GM23338 (cell line): ENCODE data around the gene BTN1A1. TPM values are rescaled to one million over a fixed set of nuclear protein-coding genes. Genes with fewer than 3 reads are reported as not detected.
"Not testable (repeated sequence)": the region's sequence is repeated elsewhere in the genome, so short reads cannot be mapped to it uniquely, and the experiment has no call there.

ENCODE experiments used
- ATAC-seq: fragments of 200-7000 bp; cut with Tn5 transposase; 3 replicates; pipeline ENCODE4 v1.9.1; 2020
- DNase-seq: peaks from one replicate; pipeline ENCODE4 v3.0.0-alpha.2; 2015; ENCODE audit warnings: low spot score
- H2AFZ ChIP-seq: fragments of 200-600 bp; sonication (generic); 2 replicates; pipeline ENCODE4 v1.8.0; 2016; ENCODE audit warnings: antibody characterized with exemption, mild to moderate bottlenecking, moderate library complexity
- H3F3A ChIP-seq: fragments of 200-600 bp; sonication (generic); replicated peaks from 2 replicates; pipeline ENCODE4 v1.8.0; 2017; ENCODE audit warnings: antibody characterized with exemption, mixed run types, low read depth
- H3K27ac ChIP-seq: fragments of 200-600 bp; sonication (generic); 2 replicates; pipeline ENCODE4 v1.6.1; 2016; ENCODE audit warnings: low read depth
- H3K27me3 ChIP-seq: fragments of 200-600 bp; sonication (generic); 2 replicates; pipeline ENCODE4 v1.8.0; 2016; ENCODE audit warnings: mild to moderate bottlenecking, mixed run types, moderate library complexity; ENCODE audit not compliant: insufficient read depth
- H3K36me3 ChIP-seq: fragments of 200-600 bp; sonication (generic); 2 replicates; pipeline ENCODE4 v1.8.0; 2016; ENCODE audit warnings: mild to moderate bottlenecking; ENCODE audit not compliant: insufficient read depth
- H3K4me1 ChIP-seq: fragments of 200-600 bp; sonication (generic); 2 replicates; pipeline ENCODE4 v1.8.0; 2016; ENCODE audit warnings: mild to moderate bottlenecking, moderate library complexity; ENCODE audit not compliant: insufficient read depth
- H3K4me2 ChIP-seq: fragments of 200-600 bp; sonication (generic); 2 replicates; pipeline ENCODE4 v1.7.1; 2017; ENCODE audit warnings: mixed run types
- H3K4me3 ChIP-seq: fragments of 200-600 bp; sonication (generic); 2 replicates; pipeline ENCODE4 v1.6.1; 2016; ENCODE audit warnings: mixed run types
- H3K79me2 ChIP-seq: fragments of 200-600 bp; sonication (generic); replicated peaks from 2 replicates; pipeline ENCODE4 v1.8.0; 2017; ENCODE audit warnings: mild to moderate bottlenecking; ENCODE audit not compliant: insufficient read depth
- H3K9me2 ChIP-seq: fragments of 200-600 bp; sonication (generic); 2 replicates; pipeline ENCODE4 v1.8.0; 2017; ENCODE audit not compliant: insufficient read depth
- H4K20me1 ChIP-seq: fragments of 200-600 bp; sonication (generic); replicated peaks from 2 replicates; pipeline ENCODE4 v1.8.0; 2017; ENCODE audit warnings: mild to moderate bottlenecking; ENCODE audit not compliant: insufficient read depth
- H3K27ac Mint-ChIP-seq: 2 replicates; pipeline ENCODE4 v1.8.0; 2020; ENCODE audit warnings: inconsistent platforms, mild to moderate bottlenecking, moderate library complexity, mixed read lengths
- H3K27me3 Mint-ChIP-seq: 3 replicates; pipeline ENCODE4 v1.8.0; 2022; ENCODE audit warnings: low read depth, mild to moderate bottlenecking, moderate library complexity, mixed read lengths, inconsistent platforms; ENCODE audit not compliant: insufficient read depth, poor library complexity
- H3K36me3 Mint-ChIP-seq: 3 replicates; pipeline ENCODE4 v1.8.0; 2021; ENCODE audit warnings: low read depth, mild to moderate bottlenecking, inconsistent platforms, moderate library complexity, mixed read lengths
- H3K4me1 Mint-ChIP-seq: 3 replicates; pipeline ENCODE4 v1.8.0; 2020; ENCODE audit warnings: mild to moderate bottlenecking, inconsistent platforms, mixed read lengths
- H3K4me3 Mint-ChIP-seq: 3 replicates; pipeline ENCODE4 v1.8.0; 2021; ENCODE audit warnings: moderate library complexity, mild to moderate bottlenecking, inconsistent platforms, mixed read lengths
- H3K9me3 Mint-ChIP-seq: 3 replicates; pipeline ENCODE4 v1.8.0; 2020; ENCODE audit warnings: moderate library complexity, mild to moderate bottlenecking, inconsistent platforms, mixed read lengths
- CREB1 ChIP-seq: fragments of 250-450 bp; sonication (Bioruptor Pico); IDR thresholded peaks from 2 replicates; pipeline ENCODE4 v1.5.0; 2020; ENCODE audit warnings: low read depth, mild to moderate bottlenecking, moderate library complexity
- EZH2 ChIP-seq: fragments of 200-600 bp; sonication (generic); IDR thresholded peaks from one replicate; pipeline ENCODE4 v1.8.0; 2017; ENCODE audit warnings: antibody characterized with exemption, mild to moderate bottlenecking, low read depth; ENCODE audit not compliant: unreplicated experiment
- EZH2phosphoT487 ChIP-seq: fragments of 200-600 bp; sonication (generic); IDR thresholded peaks from one replicate; pipeline ENCODE4 v1.8.1; 2018; ENCODE audit warnings: antibody characterized with exemption; ENCODE audit not compliant: unreplicated experiment
- JUNB ChIP-seq: IDR thresholded peaks from one replicate; pipeline ENCODE4 v1.6.1; 2016; ENCODE audit warnings: antibody characterized with exemption; ENCODE audit not compliant: unreplicated experiment
- NANOG ChIP-seq: IDR thresholded peaks from 2 replicates; pipeline ENCODE4 v1.6.1; 2016; ENCODE audit warnings: antibody characterized with exemption, borderline replicate concordance
- POLR2AphosphoS5 ChIP-seq: IDR thresholded peaks from 2 replicates; pipeline ENCODE4 v1.6.1; 2016; ENCODE audit warnings: antibody characterized with exemption, low read depth
- STAT1 ChIP-seq: IDR thresholded peaks from one replicate; pipeline ENCODE4 v1.6.1; 2016; ENCODE audit warnings: antibody characterized with exemption; ENCODE audit not compliant: unreplicated experiment
- ZNF114 ChIP-seq: fragments of 250-450 bp; sonication (Bioruptor Pico); IDR thresholded peaks from 2 replicates; pipeline ENCODE4 v1.5.0; 2020; ENCODE audit warnings: mild to moderate bottlenecking, moderate library complexity
- ZNF331 ChIP-seq: fragments of 250-450 bp; sonication (Bioruptor Pico); IDR thresholded peaks from 2 replicates; pipeline ENCODE4 v1.5.0; 2020; ENCODE audit warnings: low read depth, mild to moderate bottlenecking, moderate library complexity
- polyA plus RNA-seq: library from polyadenylated mRNA; unstranded; fragments of >200 nt; fragmentation: Nextera tagmentation; extraction: Ambion mirVana; gene quantifications from 2 replicates; pipeline ENCODE4 v1.2.1, GENCODE V29; 2016
- total RNA-seq: library from RNA; depleted of rRNA; stranded (reverse); fragments of >200 nt; shearing (Covaris generic); gene quantifications from 2 replicates; pipeline ENCODE4 v1.2.3, GENCODE V29; 2014
- TF ChIP-seq, protein P1 (sequence below): IDR thresholded peaks from 2 replicates; pipeline ENCODE4 v1.6.1; 2016; ENCODE audit warnings: antibody characterized with exemption
- TF ChIP-seq, protein P2 (sequence below), 2 experiments: fragments of 200-600 bp in 1 of 2; sonication (generic) in 1 of 2; conservative IDR thresholded peaks; 2 replicates each; pipeline versions ENCODE4 v1.5.1 to v1.6.1; 2016 to 2017; ENCODE audit warnings: antibody characterized with exemption in 2 of 2, low read depth in 2 of 2, mild to moderate bottlenecking in 2 of 2, moderate library complexity in 1 of 2
- TF ChIP-seq, protein P3 (sequence below): fragments of 250-450 bp; sonication (Bioruptor Pico); IDR thresholded peaks from 2 replicates; pipeline ENCODE4 v1.5.0; 2020; ENCODE audit warnings: mild to moderate bottlenecking, moderate library complexity

Gene BTN1A1
- total and polyA plus RNA-seq, 2 experiments from 2014 or later = 0.13 to 0.38 TPM

DNA sequence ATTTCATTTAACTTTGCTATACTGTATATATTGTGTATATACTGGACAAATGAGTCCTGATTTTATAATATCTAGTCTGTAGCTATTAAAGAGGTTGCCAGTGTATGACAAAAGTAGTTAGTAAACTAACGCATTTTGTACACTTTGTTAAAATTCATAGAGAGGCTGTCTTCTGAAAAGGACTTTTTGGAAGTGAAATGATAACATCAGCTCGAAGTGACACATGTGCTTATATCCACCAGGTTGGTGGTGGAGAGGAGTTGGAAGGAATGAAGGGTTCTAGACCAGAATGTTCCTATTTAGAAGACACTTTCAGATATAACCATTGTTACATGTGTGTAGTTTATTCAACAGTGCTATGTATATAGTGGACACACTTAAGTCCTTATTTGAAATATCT lies 24.2 kb downstream of the BTN1A1 start:
- not testable (repeated sequence) for H4K20me1 ChIP-seq, H3K4me3 Mint-ChIP-seq, ATAC-seq, H3K9me3 Mint-ChIP-seq, H3K36me3 Mint-ChIP-seq, H3K27ac ChIP-seq, H3K27me3 ChIP-seq, DNase-seq, H3F3A ChIP-seq, H3K9me2 ChIP-seq, H3K79me2 ChIP-seq, H3K27ac Mint-ChIP-seq, H3K27me3 Mint-ChIP-seq, H3K4me2 ChIP-seq, H3K36me3 ChIP-seq, H2AFZ ChIP-seq, H3K4me3 ChIP-seq
- peaks cover 36% of the 10 kb centered on the region for H3K4me1 ChIP-seq
- H3K4me1 Mint-ChIP-seq = peaks cover 43% of the 10 kb centered on the region

DNA sequence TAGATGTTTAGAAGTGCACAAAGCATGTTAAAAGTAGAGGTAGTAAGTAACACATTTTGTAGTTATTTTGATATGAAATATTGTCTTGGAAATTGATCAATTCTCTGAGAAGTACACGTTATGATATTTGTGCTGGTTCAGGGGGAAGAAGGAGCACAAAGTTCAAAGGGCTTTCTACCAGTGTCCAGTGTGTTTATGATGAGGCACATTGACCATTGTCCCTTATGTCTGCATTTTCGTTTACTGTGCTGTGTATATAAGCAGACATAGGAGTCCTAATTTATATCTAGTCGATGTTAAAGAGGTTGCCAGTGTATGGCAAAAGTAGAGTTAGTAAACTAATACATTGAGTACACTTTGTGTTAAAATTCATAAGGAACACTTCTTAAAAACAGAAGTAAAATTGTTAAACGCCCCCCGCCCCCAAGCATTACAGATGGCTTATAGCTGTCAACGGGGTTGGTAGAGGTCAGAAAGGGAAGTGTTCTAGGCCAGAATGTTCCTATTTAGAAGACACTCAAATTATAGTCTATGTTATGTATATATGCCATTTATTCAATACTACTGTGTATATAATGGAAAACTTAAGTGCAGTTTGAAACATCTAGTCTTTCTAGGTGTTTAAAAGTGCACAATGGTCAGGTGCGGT lies 24.7 kb downstream of the BTN1A1 start:
- H3K9me2 ChIP-seq = no peaks in the 10 kb centered on the region
- no peak overlapping the region for H3K27ac ChIP-seq
- peaks cover 2% of the 10 kb centered on the region; the same call in 1 of the 2 replicates for H3F3A ChIP-seq
- Mint-ChIP-seq H3K4me3 (no peak overlapping the region), H3K36me3 (peaks cover 4% of the 10 kb centered on the region), H3K4me1 (peaks cover 44% of the 10 kb centered on the region), H3K27ac (no peak overlapping the region), H3K27me3 (peaks cover 8% of the 10 kb centered on the region), H3K9me3 (peaks cover 4% of the 10 kb centered on the region; the same call in 2 of the 3 replicates)
- H3K4me3 ChIP-seq = no peak overlapping the region
- H3K79me2 ChIP-seq = peaks cover 9% of the 10 kb centered on the region; the same call in 1 of the 2 replicates
- peaks cover 35% of the 10 kb centered on the region for H3K4me1 ChIP-seq
- H3K4me2 ChIP-seq = no peak overlapping the region
- no peaks in the 10 kb centered on the region for H3K27me3 ChIP-seq
- H4K20me1 ChIP-seq = no peaks in the 10 kb centered on the region
- H3K36me3 ChIP-seq = no peaks in the 10 kb centered on the region
- no peak overlapping the region for H2AFZ ChIP-seq
- DNase-seq (no peak), ATAC-seq (no peak)
- TF ChIP-seq, protein P1, sequence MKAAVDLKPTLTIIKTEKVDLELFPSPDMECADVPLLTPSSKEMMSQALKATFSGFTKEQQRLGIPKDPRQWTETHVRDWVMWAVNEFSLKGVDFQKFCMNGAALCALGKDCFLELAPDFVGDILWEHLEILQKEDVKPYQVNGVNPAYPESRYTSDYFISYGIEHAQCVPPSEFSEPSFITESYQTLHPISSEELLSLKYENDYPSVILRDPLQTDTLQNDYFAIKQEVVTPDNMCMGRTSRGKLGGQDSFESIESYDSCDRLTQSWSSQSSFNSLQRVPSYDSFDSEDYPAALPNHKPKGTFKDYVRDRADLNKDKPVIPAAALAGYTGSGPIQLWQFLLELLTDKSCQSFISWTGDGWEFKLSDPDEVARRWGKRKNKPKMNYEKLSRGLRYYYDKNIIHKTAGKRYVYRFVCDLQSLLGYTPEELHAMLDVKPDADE = no peak
- no peak for TF ChIP-seq EZH2
- no peak for TF ChIP-seq JUNB
- no peak for TF ChIP-seq ZNF331
- TF ChIP-seq EZH2phosphoT487 = no peak
- no peak for TF ChIP-seq STAT1
- TF ChIP-seq, protein P2, sequence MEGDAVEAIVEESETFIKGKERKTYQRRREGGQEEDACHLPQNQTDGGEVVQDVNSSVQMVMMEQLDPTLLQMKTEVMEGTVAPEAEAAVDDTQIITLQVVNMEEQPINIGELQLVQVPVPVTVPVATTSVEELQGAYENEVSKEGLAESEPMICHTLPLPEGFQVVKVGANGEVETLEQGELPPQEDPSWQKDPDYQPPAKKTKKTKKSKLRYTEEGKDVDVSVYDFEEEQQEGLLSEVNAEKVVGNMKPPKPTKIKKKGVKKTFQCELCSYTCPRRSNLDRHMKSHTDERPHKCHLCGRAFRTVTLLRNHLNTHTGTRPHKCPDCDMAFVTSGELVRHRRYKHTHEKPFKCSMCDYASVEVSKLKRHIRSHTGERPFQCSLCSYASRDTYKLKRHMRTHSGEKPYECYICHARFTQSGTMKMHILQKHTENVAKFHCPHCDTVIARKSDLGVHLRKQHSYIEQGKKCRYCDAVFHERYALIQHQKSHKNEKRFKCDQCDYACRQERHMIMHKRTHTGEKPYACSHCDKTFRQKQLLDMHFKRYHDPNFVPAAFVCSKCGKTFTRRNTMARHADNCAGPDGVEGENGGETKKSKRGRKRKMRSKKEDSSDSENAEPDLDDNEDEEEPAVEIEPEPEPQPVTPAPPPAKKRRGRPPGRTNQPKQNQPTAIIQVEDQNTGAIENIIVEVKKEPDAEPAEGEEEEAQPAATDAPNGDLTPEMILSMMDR (conservative IDR thresholded peaks at IDR 0.05; ENCODE audit: low read depth in 2 of 2) = no peak
- no peak for TF ChIP-seq POLR2AphosphoS5
- TF ChIP-seq NANOG = no peak
- TF ChIP-seq CREB1 (CRISPR knock-in tag) = no peak
- no peak for TF ChIP-seq ZNF114 (CRISPR knock-in tag)
- TF ChIP-seq, protein P3, sequence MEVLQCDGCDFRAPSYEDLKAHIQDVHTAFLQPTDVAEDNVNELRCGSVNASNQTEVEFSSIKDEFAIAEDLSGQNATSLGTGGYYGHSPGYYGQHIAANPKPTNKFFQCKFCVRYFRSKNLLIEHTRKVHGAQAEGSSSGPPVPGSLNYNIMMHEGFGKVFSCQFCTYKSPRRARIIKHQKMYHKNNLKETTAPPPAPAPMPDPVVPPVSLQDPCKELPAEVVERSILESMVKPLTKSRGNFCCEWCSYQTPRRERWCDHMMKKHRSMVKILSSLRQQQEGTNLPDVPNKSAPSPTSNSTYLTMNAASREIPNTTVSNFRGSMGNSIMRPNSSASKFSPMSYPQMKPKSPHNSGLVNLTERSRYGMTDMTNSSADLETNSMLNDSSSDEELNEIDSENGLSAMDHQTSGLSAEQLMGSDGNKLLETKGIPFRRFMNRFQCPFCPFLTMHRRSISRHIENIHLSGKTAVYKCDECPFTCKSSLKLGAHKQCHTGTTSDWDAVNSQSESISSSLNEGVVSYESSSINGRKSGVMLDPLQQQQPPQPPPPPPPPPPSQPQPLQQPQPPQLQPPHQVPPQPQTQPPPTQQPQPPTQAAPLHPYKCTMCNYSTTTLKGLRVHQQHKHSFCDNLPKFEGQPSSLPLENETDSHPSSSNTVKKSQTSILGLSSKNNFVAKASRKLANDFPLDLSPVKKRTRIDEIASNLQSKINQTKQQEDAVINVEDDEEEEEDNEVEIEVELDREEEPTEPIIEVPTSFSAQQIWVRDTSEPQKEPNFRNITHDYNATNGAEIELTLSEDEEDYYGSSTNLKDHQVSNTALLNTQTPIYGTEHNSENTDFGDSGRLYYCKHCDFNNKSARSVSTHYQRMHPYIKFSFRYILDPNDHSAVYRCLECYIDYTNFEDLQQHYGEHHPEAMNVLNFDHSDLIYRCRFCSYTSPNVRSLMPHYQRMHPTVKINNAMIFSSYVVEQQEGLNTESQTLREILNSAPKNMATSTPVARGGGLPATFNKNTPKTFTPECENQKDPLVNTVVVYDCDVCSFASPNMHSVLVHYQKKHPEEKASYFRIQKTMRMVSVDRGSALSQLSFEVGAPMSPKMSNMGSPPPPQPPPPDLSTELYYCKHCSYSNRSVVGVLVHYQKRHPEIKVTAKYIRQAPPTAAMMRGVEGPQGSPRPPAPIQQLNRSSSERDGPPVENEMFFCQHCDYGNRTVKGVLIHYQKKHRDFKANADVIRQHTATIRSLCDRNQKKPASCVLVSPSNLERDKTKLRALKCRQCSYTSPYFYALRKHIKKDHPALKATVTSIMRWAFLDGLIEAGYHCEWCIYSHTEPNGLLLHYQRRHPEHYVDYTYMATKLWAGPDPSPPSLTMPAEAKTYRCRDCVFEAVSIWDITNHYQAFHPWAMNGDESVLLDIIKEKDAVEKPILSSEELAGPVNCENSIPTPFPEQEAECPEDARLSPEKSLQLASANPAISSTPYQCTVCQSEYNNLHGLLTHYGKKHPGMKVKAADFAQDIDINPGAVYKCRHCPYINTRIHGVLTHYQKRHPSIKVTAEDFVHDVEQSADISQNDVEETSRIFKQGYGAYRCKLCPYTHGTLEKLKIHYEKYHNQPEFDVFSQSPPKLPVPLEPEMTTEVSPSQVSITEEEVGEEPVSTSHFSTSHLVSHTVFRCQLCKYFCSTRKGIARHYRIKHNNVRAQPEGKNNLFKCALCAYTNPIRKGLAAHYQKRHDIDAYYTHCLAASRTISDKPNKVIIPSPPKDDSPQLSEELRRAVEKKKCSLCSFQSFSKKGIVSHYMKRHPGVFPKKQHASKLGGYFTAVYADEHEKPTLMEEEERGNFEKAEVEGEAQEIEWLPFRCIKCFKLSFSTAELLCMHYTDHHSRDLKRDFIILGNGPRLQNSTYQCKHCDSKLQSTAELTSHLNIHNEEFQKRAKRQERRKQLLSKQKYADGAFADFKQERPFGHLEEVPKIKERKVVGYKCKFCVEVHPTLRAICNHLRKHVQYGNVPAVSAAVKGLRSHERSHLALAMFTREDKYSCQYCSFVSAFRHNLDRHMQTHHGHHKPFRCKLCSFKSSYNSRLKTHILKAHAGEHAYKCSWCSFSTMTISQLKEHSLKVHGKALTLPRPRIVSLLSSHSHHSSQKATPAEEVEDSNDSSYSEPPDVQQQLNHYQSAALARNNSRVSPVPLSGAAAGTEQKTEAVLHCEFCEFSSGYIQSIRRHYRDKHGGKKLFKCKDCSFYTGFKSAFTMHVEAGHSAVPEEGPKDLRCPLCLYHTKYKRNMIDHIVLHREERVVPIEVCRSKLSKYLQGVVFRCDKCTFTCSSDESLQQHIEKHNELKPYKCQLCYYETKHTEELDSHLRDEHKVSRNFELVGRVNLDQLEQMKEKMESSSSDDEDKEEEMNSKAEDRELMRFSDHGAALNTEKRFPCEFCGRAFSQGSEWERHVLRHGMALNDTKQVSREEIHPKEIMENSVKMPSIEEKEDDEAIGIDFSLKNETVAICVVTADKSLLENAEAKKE (CRISPR knock-in tag) = no peak
